GM23338 (cell line): Measurements from ENCODE around the gene EPAS1. TPM values are rescaled to one million over a fixed set of nuclear protein-coding genes. Genes with fewer than 3 reads are reported as not detected.

Experiments used
- CREB1 ChIP-seq: fragments of 250-450 bp; sonication (Bioruptor Pico); IDR thresholded peaks from 2 replicates; pipeline ENCODE4 v1.5.0; 2020; ENCODE audit warnings: low read depth, mild to moderate bottlenecking, moderate library complexity
- EZH2 ChIP-seq: fragments of 200-600 bp; sonication (generic); IDR thresholded peaks from one replicate; pipeline ENCODE4 v1.8.0; 2017; ENCODE audit warnings: antibody characterized with exemption, mild to moderate bottlenecking, low read depth; ENCODE audit not compliant: unreplicated experiment
- EZH2phosphoT487 ChIP-seq: fragments of 200-600 bp; sonication (generic); IDR thresholded peaks from one replicate; pipeline ENCODE4 v1.8.1; 2018; ENCODE audit warnings: antibody characterized with exemption; ENCODE audit not compliant: unreplicated experiment
- JUNB ChIP-seq: IDR thresholded peaks from one replicate; pipeline ENCODE4 v1.6.1; 2016; ENCODE audit warnings: antibody characterized with exemption; ENCODE audit not compliant: unreplicated experiment
- NANOG ChIP-seq: IDR thresholded peaks from 2 replicates; pipeline ENCODE4 v1.6.1; 2016; ENCODE audit warnings: antibody characterized with exemption, borderline replicate concordance
- STAT1 ChIP-seq: IDR thresholded peaks from one replicate; pipeline ENCODE4 v1.6.1; 2016; ENCODE audit warnings: antibody characterized with exemption; ENCODE audit not compliant: unreplicated experiment
- ZNF331 ChIP-seq: fragments of 250-450 bp; sonication (Bioruptor Pico); IDR thresholded peaks from 2 replicates; pipeline ENCODE4 v1.5.0; 2020; ENCODE audit warnings: low read depth, mild to moderate bottlenecking, moderate library complexity
- polyA plus RNA-seq: library from polyadenylated mRNA; unstranded; fragments of >200 nt; fragmentation: Nextera tagmentation; extraction: Ambion mirVana; gene quantifications from 2 replicates; pipeline ENCODE4 v1.2.1, GENCODE V29; 2016
- total RNA-seq: library from RNA; depleted of rRNA; stranded (reverse); fragments of >200 nt; shearing (Covaris generic); gene quantifications from 2 replicates; pipeline ENCODE4 v1.2.3, GENCODE V29; 2014
- TF ChIP-seq, protein P1 (sequence below): fragments of 250-450 bp; sonication (Bioruptor Pico); IDR thresholded peaks from 2 replicates; pipeline ENCODE4 v1.5.0; 2020; ENCODE audit warnings: mild to moderate bottlenecking, moderate library complexity
- TF ChIP-seq, protein P2 (sequence below): IDR thresholded peaks from one replicate; pipeline ENCODE4 v1.6.1; 2018; ENCODE audit warnings: antibody characterized with exemption; ENCODE audit not compliant: unreplicated experiment
- TF ChIP-seq, protein P3 (sequence below), 2 experiments: fragments of 200-600 bp in 1 of 2; sonication (generic) in 1 of 2; conservative IDR thresholded peaks; 2 replicates each; pipeline versions ENCODE4 v1.5.1 to v1.6.1; 2016 to 2017; ENCODE audit warnings: antibody characterized with exemption in 2 of 2, low read depth in 2 of 2, mild to moderate bottlenecking in 2 of 2, moderate library complexity in 1 of 2

EPAS1 gene
- total and polyA plus RNA-seq, 2 experiments from 2014 or later = 0.68 to 5.4 TPM

DNA sequence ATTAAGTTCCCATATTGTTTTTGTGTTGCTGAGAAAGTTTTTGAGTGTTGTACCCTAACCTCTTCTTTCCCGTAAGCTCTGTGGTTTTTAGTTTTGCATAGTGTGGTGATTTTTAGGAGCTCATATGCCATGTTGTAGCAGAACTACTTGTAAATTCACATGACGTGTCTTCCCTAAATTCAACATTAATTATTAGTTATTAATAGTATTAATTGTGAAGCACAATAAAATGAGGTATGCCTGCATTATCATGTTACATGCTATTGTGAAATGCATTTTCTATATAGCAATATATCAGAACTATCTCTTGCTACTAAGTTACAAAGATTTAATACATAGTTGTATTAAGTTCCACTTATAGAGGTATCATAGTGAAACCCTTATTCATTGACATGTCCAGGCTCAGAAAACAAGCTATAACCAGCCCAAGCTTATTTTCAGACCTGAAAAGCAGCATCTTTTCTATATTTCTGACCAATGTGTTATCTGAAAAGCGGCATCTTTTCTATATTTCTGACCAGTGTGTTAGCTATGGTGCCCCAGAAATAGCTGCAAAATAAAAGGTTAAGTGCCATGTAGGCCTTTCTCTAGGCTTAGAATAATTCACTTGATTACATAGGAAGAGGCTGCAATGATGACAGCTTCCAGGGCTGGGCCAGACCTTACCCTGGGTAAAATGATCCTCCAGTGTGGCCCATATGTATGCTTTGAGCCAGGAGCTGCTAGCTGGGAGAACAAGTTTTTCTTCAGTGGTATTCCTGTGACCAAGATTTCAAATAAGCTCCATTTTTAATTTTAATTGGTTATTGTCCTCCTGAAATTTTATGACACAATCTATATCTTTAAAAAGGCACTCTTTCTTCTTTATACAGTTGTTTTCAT lies 21.6 kb downstream of the EPAS1 start (continued):
- TF ChIP-seq, protein P1, sequence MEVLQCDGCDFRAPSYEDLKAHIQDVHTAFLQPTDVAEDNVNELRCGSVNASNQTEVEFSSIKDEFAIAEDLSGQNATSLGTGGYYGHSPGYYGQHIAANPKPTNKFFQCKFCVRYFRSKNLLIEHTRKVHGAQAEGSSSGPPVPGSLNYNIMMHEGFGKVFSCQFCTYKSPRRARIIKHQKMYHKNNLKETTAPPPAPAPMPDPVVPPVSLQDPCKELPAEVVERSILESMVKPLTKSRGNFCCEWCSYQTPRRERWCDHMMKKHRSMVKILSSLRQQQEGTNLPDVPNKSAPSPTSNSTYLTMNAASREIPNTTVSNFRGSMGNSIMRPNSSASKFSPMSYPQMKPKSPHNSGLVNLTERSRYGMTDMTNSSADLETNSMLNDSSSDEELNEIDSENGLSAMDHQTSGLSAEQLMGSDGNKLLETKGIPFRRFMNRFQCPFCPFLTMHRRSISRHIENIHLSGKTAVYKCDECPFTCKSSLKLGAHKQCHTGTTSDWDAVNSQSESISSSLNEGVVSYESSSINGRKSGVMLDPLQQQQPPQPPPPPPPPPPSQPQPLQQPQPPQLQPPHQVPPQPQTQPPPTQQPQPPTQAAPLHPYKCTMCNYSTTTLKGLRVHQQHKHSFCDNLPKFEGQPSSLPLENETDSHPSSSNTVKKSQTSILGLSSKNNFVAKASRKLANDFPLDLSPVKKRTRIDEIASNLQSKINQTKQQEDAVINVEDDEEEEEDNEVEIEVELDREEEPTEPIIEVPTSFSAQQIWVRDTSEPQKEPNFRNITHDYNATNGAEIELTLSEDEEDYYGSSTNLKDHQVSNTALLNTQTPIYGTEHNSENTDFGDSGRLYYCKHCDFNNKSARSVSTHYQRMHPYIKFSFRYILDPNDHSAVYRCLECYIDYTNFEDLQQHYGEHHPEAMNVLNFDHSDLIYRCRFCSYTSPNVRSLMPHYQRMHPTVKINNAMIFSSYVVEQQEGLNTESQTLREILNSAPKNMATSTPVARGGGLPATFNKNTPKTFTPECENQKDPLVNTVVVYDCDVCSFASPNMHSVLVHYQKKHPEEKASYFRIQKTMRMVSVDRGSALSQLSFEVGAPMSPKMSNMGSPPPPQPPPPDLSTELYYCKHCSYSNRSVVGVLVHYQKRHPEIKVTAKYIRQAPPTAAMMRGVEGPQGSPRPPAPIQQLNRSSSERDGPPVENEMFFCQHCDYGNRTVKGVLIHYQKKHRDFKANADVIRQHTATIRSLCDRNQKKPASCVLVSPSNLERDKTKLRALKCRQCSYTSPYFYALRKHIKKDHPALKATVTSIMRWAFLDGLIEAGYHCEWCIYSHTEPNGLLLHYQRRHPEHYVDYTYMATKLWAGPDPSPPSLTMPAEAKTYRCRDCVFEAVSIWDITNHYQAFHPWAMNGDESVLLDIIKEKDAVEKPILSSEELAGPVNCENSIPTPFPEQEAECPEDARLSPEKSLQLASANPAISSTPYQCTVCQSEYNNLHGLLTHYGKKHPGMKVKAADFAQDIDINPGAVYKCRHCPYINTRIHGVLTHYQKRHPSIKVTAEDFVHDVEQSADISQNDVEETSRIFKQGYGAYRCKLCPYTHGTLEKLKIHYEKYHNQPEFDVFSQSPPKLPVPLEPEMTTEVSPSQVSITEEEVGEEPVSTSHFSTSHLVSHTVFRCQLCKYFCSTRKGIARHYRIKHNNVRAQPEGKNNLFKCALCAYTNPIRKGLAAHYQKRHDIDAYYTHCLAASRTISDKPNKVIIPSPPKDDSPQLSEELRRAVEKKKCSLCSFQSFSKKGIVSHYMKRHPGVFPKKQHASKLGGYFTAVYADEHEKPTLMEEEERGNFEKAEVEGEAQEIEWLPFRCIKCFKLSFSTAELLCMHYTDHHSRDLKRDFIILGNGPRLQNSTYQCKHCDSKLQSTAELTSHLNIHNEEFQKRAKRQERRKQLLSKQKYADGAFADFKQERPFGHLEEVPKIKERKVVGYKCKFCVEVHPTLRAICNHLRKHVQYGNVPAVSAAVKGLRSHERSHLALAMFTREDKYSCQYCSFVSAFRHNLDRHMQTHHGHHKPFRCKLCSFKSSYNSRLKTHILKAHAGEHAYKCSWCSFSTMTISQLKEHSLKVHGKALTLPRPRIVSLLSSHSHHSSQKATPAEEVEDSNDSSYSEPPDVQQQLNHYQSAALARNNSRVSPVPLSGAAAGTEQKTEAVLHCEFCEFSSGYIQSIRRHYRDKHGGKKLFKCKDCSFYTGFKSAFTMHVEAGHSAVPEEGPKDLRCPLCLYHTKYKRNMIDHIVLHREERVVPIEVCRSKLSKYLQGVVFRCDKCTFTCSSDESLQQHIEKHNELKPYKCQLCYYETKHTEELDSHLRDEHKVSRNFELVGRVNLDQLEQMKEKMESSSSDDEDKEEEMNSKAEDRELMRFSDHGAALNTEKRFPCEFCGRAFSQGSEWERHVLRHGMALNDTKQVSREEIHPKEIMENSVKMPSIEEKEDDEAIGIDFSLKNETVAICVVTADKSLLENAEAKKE = no peak
- TF ChIP-seq, protein P2, sequence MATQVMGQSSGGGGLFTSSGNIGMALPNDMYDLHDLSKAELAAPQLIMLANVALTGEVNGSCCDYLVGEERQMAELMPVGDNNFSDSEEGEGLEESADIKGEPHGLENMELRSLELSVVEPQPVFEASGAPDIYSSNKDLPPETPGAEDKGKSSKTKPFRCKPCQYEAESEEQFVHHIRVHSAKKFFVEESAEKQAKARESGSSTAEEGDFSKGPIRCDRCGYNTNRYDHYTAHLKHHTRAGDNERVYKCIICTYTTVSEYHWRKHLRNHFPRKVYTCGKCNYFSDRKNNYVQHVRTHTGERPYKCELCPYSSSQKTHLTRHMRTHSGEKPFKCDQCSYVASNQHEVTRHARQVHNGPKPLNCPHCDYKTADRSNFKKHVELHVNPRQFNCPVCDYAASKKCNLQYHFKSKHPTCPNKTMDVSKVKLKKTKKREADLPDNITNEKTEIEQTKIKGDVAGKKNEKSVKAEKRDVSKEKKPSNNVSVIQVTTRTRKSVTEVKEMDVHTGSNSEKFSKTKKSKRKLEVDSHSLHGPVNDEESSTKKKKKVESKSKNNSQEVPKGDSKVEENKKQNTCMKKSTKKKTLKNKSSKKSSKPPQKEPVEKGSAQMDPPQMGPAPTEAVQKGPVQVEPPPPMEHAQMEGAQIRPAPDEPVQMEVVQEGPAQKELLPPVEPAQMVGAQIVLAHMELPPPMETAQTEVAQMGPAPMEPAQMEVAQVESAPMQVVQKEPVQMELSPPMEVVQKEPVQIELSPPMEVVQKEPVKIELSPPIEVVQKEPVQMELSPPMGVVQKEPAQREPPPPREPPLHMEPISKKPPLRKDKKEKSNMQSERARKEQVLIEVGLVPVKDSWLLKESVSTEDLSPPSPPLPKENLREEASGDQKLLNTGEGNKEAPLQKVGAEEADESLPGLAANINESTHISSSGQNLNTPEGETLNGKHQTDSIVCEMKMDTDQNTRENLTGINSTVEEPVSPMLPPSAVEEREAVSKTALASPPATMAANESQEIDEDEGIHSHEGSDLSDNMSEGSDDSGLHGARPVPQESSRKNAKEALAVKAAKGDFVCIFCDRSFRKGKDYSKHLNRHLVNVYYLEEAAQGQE = no peak
- no peak for TF ChIP-seq JUNB
- TF ChIP-seq NANOG = no peak
- no peak for TF ChIP-seq STAT1
- TF ChIP-seq, protein P3, sequence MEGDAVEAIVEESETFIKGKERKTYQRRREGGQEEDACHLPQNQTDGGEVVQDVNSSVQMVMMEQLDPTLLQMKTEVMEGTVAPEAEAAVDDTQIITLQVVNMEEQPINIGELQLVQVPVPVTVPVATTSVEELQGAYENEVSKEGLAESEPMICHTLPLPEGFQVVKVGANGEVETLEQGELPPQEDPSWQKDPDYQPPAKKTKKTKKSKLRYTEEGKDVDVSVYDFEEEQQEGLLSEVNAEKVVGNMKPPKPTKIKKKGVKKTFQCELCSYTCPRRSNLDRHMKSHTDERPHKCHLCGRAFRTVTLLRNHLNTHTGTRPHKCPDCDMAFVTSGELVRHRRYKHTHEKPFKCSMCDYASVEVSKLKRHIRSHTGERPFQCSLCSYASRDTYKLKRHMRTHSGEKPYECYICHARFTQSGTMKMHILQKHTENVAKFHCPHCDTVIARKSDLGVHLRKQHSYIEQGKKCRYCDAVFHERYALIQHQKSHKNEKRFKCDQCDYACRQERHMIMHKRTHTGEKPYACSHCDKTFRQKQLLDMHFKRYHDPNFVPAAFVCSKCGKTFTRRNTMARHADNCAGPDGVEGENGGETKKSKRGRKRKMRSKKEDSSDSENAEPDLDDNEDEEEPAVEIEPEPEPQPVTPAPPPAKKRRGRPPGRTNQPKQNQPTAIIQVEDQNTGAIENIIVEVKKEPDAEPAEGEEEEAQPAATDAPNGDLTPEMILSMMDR (conservative IDR thresholded peaks at IDR 0.05; ENCODE audit: low read depth in 2 of 2) = no peak
- TF ChIP-seq CREB1 (CRISPR knock-in tag) = no peak
- TF ChIP-seq EZH2 = no peak
- no peak for TF ChIP-seq EZH2phosphoT487
- no peak for TF ChIP-seq ZNF331 (CRISPR knock-in tag)
